A549 (cell line): ENCODE measurements around the gene ENO3. TPM values are rescaled to one million over a fixed set of nuclear protein-coding genes. Genes with fewer than 3 reads are reported as not detected.
A peak's percentile ranks its signal among the peaks of the same experiment; 100 is the strongest.

Source experiments
- ATAC-seq, 2 experiments: fragments of 200-7000 bp in 1 of 2; fragments of >200 bp in 1 of 2; cut with Nextera tagmentation in 1 of 2; cut with Tn5 transposase in 1 of 2; 3 replicates each; pipeline versions ENCODE4 v1.8.0 to v1.9.1; 2018 to 2020; ENCODE audit warnings: mild to moderate bottlenecking in 1 of 2, moderate library complexity in 1 of 2
- CTCF ChIA-PET: fragments of 300-600 bp; sonication (Branson Sonifier 250); formaldehyde crosslinking; extraction: SDS; loops from one replicate; lab custom pipeline; 2021; ENCODE audit warnings: antibody characterized with exemption, inconsistent platforms; lab: Yijun Ruan, JAX
- POLR2A ChIA-PET: fragments of 350-600 bp; formaldehyde crosslinking; extraction: SDS; loops from one replicate; lab custom pipeline; 2021; ENCODE audit warnings: antibody characterized with exemption, inconsistent platforms; lab: Yijun Ruan, JAX
- DNase-seq, 2 experiments: peaks; one replicate each; pipeline versions ENCODE4 v3.0.0 to v3.0.0-alpha.2; 2011 to 2016; ENCODE audit warnings: low read depth in 1 of 2, low spot score in 1 of 2
- FAIRE-seq: peaks from 2 replicates; lab custom pipeline; 2011; peaks lifted over from hg19 to GRCh38; lab: Jason Lieb, UNC
- H3K27ac ChIP-seq, 2 experiments: fragments of >200 bp; sonication (Bioruptor Twin); formaldehyde crosslinking; 3 replicates each; pipeline ENCODE4 v1.5.1; 2016 to 2017
- H3K4me1 ChIP-seq: fragments of >200 bp; sonication (Bioruptor Twin); formaldehyde crosslinking; 3 replicates; pipeline ENCODE4 v1.6.1; 2016
- H3K4me2 ChIP-seq: fragments of >200 bp; sonication (Bioruptor Twin); formaldehyde crosslinking; 3 replicates; pipeline ENCODE4 v1.6.1; 2016
- H3K4me3 ChIP-seq: fragments of >200 bp; sonication (Bioruptor Twin); formaldehyde crosslinking; 3 replicates; pipeline ENCODE4 v1.5.1; 2016
- H3K9me3 ChIP-seq: fragments of >200 bp; sonication (Bioruptor Twin); formaldehyde crosslinking; 3 replicates; pipeline ENCODE4 v1.6.1; 2016
- BHLHE40 ChIP-seq: IDR thresholded peaks from 2 replicates; pipeline ENCODE4 v1.6.1; 2012; ENCODE audit warnings: low read depth, low read length, inconsistent platforms
- CEBPB ChIP-seq, 2 experiments: fragments of >200 bp in 1 of 2; sonication (Bioruptor Twin) in 1 of 2; formaldehyde crosslinking in 1 of 2; IDR thresholded peaks; 2 replicates each; pipeline ENCODE4 v1.6.1; 2012 to 2016
- EHF ChIP-seq: fragments of 250-450 bp; sonication (Bioruptor Pico); IDR thresholded peaks from 2 replicates; pipeline ENCODE4 v1.5.0; 2020; ENCODE audit warnings: mild to moderate bottlenecking
- EHMT2 ChIP-seq: fragments of 200-600 bp; sonication (generic); IDR thresholded peaks from 2 replicates; pipeline ENCODE4 v1.6.1; 2016; ENCODE audit warnings: antibody characterized with exemption, low read depth, mild to moderate bottlenecking, moderate library complexity
- HDAC2 ChIP-seq: fragments of 200-600 bp; sonication (generic); IDR thresholded peaks from 2 replicates; pipeline ENCODE4 v1.6.1; 2016
- HOXA7 ChIP-seq: fragments of 250-450 bp; sonication (Bioruptor Pico); IDR thresholded peaks from 2 replicates; pipeline ENCODE4 v1.5.0; 2020; ENCODE audit warnings: mild to moderate bottlenecking, moderate library complexity
- MAZ ChIP-seq: fragments of 150-350 bp; IDR thresholded peaks from 2 replicates; pipeline ENCODE4 v1.6.1; 2014; ENCODE audit warnings: antibody characterized with exemption, low read depth, low read length, borderline replicate concordance
- PHF8 ChIP-seq: fragments of 200-600 bp; sonication (generic); IDR thresholded peaks from 2 replicates; pipeline ENCODE4 v1.6.1; 2016; ENCODE audit warnings: low read depth, mild to moderate bottlenecking, antibody characterized with exemption, moderate library complexity, borderline replicate concordance
- POLR2A ChIP-seq: IDR thresholded peaks from 2 replicates; pipeline ENCODE4 v1.6.1; 2012; ENCODE audit warnings: mild to moderate bottlenecking, low read length
- RAD21 ChIP-seq, 2 experiments: fragments of >200 bp in 1 of 2; sonication (Bioruptor Twin) in 1 of 2; formaldehyde crosslinking in 1 of 2; IDR thresholded peaks in 1 of 2; conservative IDR thresholded peaks in 1 of 2; 2 replicates in 1 of 2; 3 replicates in 1 of 2; pipeline ENCODE4 v1.6.1; 2012 to 2018; ENCODE audit warnings: inconsistent platforms in 1 of 2
- RARB ChIP-seq: fragments of 250-450 bp; sonication (Bioruptor Pico); IDR thresholded peaks from 2 replicates; pipeline ENCODE4 v1.8.0; 2021; ENCODE audit warnings: mild to moderate bottlenecking, moderate library complexity
- RFX5 ChIP-seq: fragments of 450-650 bp; IDR thresholded peaks from 2 replicates; pipeline ENCODE4 v1.7.1; 2014; ENCODE audit warnings: antibody characterized with exemption, mild to moderate bottlenecking, moderate library complexity
- SMC3 ChIP-seq: fragments of >200 bp; sonication (Bioruptor Twin); formaldehyde crosslinking; IDR thresholded peaks from 3 replicates; pipeline ENCODE4 v1.6.1; 2018; ENCODE audit warnings: inconsistent platforms
- SREBF2 ChIP-seq: fragments of 450-650 bp; IDR thresholded peaks from 2 replicates; pipeline ENCODE4 v1.6.1; 2014; ENCODE audit warnings: mild to moderate bottlenecking, moderate library complexity
- WGBS: methylation state at CpG from one replicate; pipeline ENCODE4 v1.1.6; 2017; ENCODE audit errors: missing lambda C conversion rate; 5-methylcytosine and 5-hydroxymethylcytosine counted together
- polyA plus RNA-seq, 4 experiments: library from polyadenylated mRNA; depleted of rRNA in 3 of 4; stranded (reverse); fragments of >200 nt; fragmentation: RNase III in 1 of 4; extraction: RNeasy Plus Mini Kit Qiagen cat#74134 plus additional on column Dnase treatment in 1 of 4; gene quantifications; 2 replicates in 3 of 4; 3 replicates in 1 of 4; pipeline ENCODE4 v1.2.3, GENCODE V29; 2011 to 2017
- TF ChIP-seq, protein P1 (sequence below): fragments of >200 bp; sonication (Bioruptor Twin); formaldehyde crosslinking; IDR thresholded peaks from 3 replicates; pipeline ENCODE4 v1.5.1; 2016
- TF ChIP-seq, protein P2 (sequence below): fragments of >200 bp; sonication (Bioruptor Twin); formaldehyde crosslinking; IDR thresholded peaks from 2 replicates; pipeline ENCODE4 v1.6.1; 2016
- TF ChIP-seq, protein P3 (sequence below): fragments of 450-650 bp; IDR thresholded peaks from 2 replicates; pipeline ENCODE4 v1.6.1; 2014; ENCODE audit warnings: antibody characterized with exemption
- TF ChIP-seq, protein P4 (sequence below): fragments of 200-600 bp; sonication (generic); IDR thresholded peaks from 2 replicates; pipeline ENCODE4 v1.6.1; 2016; ENCODE audit warnings: antibody characterized with exemption, mild to moderate bottlenecking, moderate library complexity
- TF ChIP-seq, protein P5 (sequence below): IDR thresholded peaks from 2 replicates; pipeline ENCODE4 v1.6.1; 2012
- TF ChIP-seq, protein P6 (sequence below): fragments of 150-350 bp; IDR thresholded peaks from 2 replicates; pipeline ENCODE4 v1.6.1; 2014; ENCODE audit warnings: low read depth, mild to moderate bottlenecking, low read length

The ENO3 gene
- polyA plus RNA-seq, 2 of the 4 experiments (the other 2 are of a cell fraction): 52.5 to 109 TPM

DNA sequence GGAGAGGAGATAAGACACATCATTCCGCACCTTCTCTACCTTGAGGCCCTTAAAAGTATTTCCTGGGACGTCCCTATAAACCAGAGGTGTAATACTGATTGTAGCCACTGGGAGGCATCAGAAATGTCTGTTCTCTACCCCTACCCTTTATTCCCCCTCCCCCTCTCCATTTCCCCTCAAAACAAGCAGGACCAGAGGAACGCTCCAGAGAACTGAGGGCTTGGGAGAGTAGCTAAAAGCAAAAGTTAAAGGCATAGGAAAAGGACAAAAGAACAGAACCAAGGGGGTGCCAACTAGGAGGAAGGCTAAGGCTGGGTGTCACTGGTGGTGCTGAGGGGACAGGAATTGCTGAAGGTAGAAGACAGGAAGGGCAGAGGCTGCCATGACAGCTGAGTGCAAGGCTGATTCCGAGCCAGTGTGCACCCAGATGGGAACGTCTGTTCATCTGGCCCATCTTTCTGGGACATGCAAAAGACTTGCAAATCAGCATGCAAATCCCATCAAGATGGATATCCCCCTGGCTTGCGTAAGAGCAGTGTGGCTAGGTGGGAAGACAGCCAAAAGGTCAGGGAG is 29.8 kb downstream of the ENO3 start:
- 46% methylated on average over 6 of the region's 6 CpGs for WGBS
- POLR2A ChIA-PET: interaction anchor here (2.4 kb wide), 1 partner anchor 13 kb away, joined by 11 read pairs; the partner anchor contains the start of gene SPAG7
- DNase-seq: peak; percentile 65 to 73
- H3K27ac ChIP-seq: no peak overlapping the region
- ATAC-seq: peak; percentile 78 to 84
- H3K4me1 ChIP-seq: peaks cover 2% of the 10 kb centered on the region; the same call in 2 of the 3 replicates
- FAIRE-seq: peak; percentile 39
- no peak overlapping the region for H3K4me2 ChIP-seq
- H3K9me3 ChIP-seq: no peaks in the 10 kb centered on the region
- CTCF ChIA-PET: interaction anchor here (0.6 to 4.7 kb wide), 32 partner anchors 11 to 183 kb away, joined by 3 to 79 read pairs (median 5); partner anchors contain the start of genes ENO3, INCA1, KIF1C and RNF167
- TF ChIP-seq, protein P1, sequence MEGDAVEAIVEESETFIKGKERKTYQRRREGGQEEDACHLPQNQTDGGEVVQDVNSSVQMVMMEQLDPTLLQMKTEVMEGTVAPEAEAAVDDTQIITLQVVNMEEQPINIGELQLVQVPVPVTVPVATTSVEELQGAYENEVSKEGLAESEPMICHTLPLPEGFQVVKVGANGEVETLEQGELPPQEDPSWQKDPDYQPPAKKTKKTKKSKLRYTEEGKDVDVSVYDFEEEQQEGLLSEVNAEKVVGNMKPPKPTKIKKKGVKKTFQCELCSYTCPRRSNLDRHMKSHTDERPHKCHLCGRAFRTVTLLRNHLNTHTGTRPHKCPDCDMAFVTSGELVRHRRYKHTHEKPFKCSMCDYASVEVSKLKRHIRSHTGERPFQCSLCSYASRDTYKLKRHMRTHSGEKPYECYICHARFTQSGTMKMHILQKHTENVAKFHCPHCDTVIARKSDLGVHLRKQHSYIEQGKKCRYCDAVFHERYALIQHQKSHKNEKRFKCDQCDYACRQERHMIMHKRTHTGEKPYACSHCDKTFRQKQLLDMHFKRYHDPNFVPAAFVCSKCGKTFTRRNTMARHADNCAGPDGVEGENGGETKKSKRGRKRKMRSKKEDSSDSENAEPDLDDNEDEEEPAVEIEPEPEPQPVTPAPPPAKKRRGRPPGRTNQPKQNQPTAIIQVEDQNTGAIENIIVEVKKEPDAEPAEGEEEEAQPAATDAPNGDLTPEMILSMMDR: peak; percentile 73
- TF ChIP-seq SMC3: peak; percentile 84
- peak; percentile 55 to 63 for TF ChIP-seq RAD21 (conservative IDR thresholded peaks at IDR 0.05 in 1 of 2, IDR thresholded peaks at IDR 0.05 in 1 of 2)
- TF ChIP-seq CEBPB (IDR thresholded peaks at IDR 0.05): peak; percentile 5 to 61; a peak in 2 of 4 replicates
- TF ChIP-seq EHF (CRISPR knock-in tag): no peak
- no peak overlapping the region for H3K4me3 ChIP-seq

DNA sequence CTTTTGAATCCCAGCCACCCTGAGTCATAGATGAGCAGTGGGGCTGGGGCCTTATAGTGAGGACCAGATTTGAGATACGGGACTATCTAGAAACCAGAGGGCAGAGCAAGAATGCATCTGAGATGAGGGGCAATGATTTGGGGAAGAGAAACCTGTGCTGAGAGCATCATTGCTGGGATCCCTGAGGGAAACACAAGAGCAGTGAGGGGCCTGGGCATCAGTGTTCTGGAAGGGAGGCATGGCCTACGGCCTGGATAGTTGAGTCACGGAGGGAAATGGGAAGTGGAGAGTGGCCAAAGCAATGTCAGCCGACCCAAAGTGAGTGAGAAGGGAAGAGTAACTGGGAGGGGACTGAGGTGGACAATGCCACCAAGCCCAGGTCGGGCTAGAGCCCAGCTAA is 31.4 kb downstream of the ENO3 start:
- TF ChIP-seq, protein P2, sequence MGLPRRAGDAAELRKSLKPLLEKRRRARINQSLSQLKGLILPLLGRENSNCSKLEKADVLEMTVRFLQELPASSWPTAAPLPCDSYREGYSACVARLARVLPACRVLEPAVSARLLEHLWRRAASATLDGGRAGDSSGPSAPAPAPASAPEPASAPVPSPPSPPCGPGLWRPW: no peak
- TF ChIP-seq BHLHE40: no peak
- no peak for TF ChIP-seq SMC3
- no peak for TF ChIP-seq POLR2A
- no peak for TF ChIP-seq RAD21 (conservative IDR thresholded peaks at IDR 0.05 in 1 of 2, IDR thresholded peaks at IDR 0.05 in 1 of 2)
- no peak for TF ChIP-seq RFX5
- Histone ChIP-seq H3K9me3 (no peaks in the 10 kb centered on the region), H3K27ac (no peak overlapping the region), H3K4me1 (peaks cover 10% of the 10 kb centered on the region), H3K4me3 (no peak overlapping the region), H3K4me2 (no peak overlapping the region)
- no peak for FAIRE-seq
- ATAC-seq: no peak
- POLR2A ChIA-PET: no interaction called here
- CTCF ChIA-PET: interaction anchor here (1.1 to 1.6 kb wide), 3 partner anchors 8 to 73 kb away, joined by 3 to 7 read pairs (median 3); no protein-coding TSS in a partner anchor
- WGBS: 84% methylated on average over 5 of the region's 5 CpGs
- DNase-seq: no peak

DNA sequence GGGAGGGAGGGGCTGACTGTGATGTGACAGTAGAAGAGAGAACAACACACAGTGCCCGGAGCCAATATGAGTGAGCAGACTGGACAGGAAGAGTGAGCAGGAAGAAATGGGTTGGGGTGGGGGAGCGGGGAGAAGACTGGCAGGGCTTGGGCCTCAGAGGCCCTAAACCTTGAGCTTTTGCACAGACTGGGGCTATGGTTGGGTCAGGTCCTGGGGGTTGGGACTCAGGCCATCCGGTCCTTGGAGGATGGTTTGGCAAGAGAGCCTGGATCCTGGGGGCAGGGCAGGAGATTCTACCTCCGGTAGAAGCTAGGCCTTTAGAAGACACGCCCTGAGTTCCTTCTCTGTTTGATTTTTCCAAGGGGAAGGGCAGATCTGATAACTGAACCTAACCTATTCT is 35.5 kb downstream of the ENO3 start:
- Histone ChIP-seq H3K4me1 (peaks cover 21% of the 10 kb centered on the region), H3K4me3 (peak overlapping the region; percentile 78), H3K27ac (peak overlapping the region; percentile 88 to 91), H3K9me3 (no peaks in the 10 kb centered on the region), H3K4me2 (peak overlapping the region; percentile 89)
- peak; percentile 3 to 12; a peak in 5 of 6 replicates for ATAC-seq
- no peak for DNase-seq
- POLR2A ChIA-PET: interaction anchor here (1.2 to 3.0 kb wide), 5 partner anchors 11 to 46 kb away, joined by 3 to 17 read pairs (median 13); partner anchors contain the start of genes INCA1, KIF1C, PFN1 and RNF167
- CTCF ChIA-PET: interaction anchor here (0.7 to 6.5 kb wide), 34 partner anchors 8 to 420 kb away, joined by 3 to 148 read pairs (median 7); partner anchors contain the start of genes ENO3, INCA1, KIF1C and MED11
- TF ChIP-seq HOXA7 (CRISPR knock-in tag) (no peak), HDAC2 (no peak), SREBF2 (no peak), RARB (CRISPR knock-in tag) (no peak), PHF8 (no peak), MAZ (no peak), EHMT2 (no peak), POLR2A (no peak)
- TF ChIP-seq, protein P3, sequence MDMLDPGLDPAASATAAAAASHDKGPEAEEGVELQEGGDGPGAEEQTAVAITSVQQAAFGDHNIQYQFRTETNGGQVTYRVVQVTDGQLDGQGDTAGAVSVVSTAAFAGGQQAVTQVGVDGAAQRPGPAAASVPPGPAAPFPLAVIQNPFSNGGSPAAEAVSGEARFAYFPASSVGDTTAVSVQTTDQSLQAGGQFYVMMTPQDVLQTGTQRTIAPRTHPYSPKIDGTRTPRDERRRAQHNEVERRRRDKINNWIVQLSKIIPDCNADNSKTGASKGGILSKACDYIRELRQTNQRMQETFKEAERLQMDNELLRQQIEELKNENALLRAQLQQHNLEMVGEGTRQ: no peak
- TF ChIP-seq, protein P4, sequence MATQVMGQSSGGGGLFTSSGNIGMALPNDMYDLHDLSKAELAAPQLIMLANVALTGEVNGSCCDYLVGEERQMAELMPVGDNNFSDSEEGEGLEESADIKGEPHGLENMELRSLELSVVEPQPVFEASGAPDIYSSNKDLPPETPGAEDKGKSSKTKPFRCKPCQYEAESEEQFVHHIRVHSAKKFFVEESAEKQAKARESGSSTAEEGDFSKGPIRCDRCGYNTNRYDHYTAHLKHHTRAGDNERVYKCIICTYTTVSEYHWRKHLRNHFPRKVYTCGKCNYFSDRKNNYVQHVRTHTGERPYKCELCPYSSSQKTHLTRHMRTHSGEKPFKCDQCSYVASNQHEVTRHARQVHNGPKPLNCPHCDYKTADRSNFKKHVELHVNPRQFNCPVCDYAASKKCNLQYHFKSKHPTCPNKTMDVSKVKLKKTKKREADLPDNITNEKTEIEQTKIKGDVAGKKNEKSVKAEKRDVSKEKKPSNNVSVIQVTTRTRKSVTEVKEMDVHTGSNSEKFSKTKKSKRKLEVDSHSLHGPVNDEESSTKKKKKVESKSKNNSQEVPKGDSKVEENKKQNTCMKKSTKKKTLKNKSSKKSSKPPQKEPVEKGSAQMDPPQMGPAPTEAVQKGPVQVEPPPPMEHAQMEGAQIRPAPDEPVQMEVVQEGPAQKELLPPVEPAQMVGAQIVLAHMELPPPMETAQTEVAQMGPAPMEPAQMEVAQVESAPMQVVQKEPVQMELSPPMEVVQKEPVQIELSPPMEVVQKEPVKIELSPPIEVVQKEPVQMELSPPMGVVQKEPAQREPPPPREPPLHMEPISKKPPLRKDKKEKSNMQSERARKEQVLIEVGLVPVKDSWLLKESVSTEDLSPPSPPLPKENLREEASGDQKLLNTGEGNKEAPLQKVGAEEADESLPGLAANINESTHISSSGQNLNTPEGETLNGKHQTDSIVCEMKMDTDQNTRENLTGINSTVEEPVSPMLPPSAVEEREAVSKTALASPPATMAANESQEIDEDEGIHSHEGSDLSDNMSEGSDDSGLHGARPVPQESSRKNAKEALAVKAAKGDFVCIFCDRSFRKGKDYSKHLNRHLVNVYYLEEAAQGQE: no peak
- TF ChIP-seq, protein P5, sequence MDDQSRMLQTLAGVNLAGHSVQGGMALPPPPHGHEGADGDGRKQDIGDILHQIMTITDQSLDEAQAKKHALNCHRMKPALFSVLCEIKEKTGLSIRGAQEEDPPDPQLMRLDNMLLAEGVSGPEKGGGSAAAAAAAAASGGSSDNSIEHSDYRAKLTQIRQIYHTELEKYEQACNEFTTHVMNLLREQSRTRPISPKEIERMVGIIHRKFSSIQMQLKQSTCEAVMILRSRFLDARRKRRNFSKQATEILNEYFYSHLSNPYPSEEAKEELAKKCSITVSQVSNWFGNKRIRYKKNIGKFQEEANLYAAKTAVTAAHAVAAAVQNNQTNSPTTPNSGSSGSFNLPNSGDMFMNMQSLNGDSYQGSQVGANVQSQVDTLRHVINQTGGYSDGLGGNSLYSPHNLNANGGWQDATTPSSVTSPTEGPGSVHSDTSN: no peak
- TF ChIP-seq, protein P6, sequence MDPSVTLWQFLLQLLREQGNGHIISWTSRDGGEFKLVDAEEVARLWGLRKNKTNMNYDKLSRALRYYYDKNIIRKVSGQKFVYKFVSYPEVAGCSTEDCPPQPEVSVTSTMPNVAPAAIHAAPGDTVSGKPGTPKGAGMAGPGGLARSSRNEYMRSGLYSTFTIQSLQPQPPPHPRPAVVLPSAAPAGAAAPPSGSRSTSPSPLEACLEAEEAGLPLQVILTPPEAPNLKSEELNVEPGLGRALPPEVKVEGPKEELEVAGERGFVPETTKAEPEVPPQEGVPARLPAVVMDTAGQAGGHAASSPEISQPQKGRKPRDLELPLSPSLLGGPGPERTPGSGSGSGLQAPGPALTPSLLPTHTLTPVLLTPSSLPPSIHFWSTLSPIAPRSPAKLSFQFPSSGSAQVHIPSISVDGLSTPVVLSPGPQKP: no peak
- WGBS: 28% methylated on average over 5 of the region's 5 CpGs
- no peak for FAIRE-seq
